MG63 (cell line): Measurements from ENCODE around the gene AFG3L2. TPM values are rescaled to one million over a fixed set of nuclear protein-coding genes. Genes with fewer than 3 reads are reported as not detected.
"Not testable (repeated sequence)": the region's sequence is repeated elsewhere in the genome, so short reads cannot be mapped to it uniquely, and the experiment has no call there.

Experiments
- DNase-seq: peaks from one replicate; pipeline ENCODE4 v3.0.0-alpha.2; 2020
- H3K27me3 ChIP-seq: fragments of 250-450 bp; sonication (Bioruptor Pico); 2 replicates; pipeline ENCODE4 v1.5.1; 2020; ENCODE audit warnings: mild to moderate bottlenecking, moderate library complexity
- H3K36me3 ChIP-seq: fragments of 250-450 bp; sonication (Bioruptor Pico); 2 replicates; pipeline ENCODE4 v1.5.1; 2020; ENCODE audit warnings: mild to moderate bottlenecking, moderate library complexity
- H3K4me3 ChIP-seq: fragments of 250-450 bp; sonication (Bioruptor Pico); 2 replicates; pipeline ENCODE4 v1.5.1; 2020; ENCODE audit warnings: mild to moderate bottlenecking, moderate library complexity
- H3K9me3 ChIP-seq: fragments of 250-450 bp; sonication (Bioruptor Pico); 2 replicates; pipeline ENCODE4 v1.5.1; 2020; ENCODE audit warnings: mild to moderate bottlenecking, moderate library complexity
- total RNA-seq: library from RNA; depleted of rRNA; stranded (reverse); fragments of >200 nt; shearing (Covaris generic); gene quantifications from 2 replicates; pipeline ENCODE4 v1.2.3, GENCODE V29; 2014; ENCODE audit warnings: low replicate concordance

Gene AFG3L2
- total RNA-seq, 1 experiment from 2014 or later = 57.7 TPM

GRCh38 chr18:12403601-12404506 lies 26.8 kb upstream of the AFG3L2 start:
- no peaks in the 10 kb centered on the region for H3K36me3 ChIP-seq
- peak; percentile 55 for DNase-seq
- no peaks in the 10 kb centered on the region for H3K9me3 ChIP-seq
- no peaks in the 10 kb centered on the region for H3K27me3 ChIP-seq
- no peak overlapping the region for H3K4me3 ChIP-seq

- no peak overlapping the region for H3K4me3 ChIP-seq
- DNase-seq = no peak
- H3K9me3 ChIP-seq = no peaks in the 10 kb centered on the region
- H3K36me3 ChIP-seq = no peaks in the 10 kb centered on the region
- H3K27me3 ChIP-seq = no peaks in the 10 kb centered on the region
Observed at GRCh38 chr18:12401881-12402280, 24.9 kb upstream of the AFG3L2 start.

- DNase-seq = no peak
- Histone ChIP-seq H3K4me3 (no peak overlapping the region), H3K36me3 (no peaks in the 10 kb centered on the region), H3K9me3 (no peaks in the 10 kb centered on the region), H3K27me3 (no peaks in the 10 kb centered on the region)
Observed at GRCh38 chr18:12399231-12399630, 22.2 kb upstream of the AFG3L2 start.

GRCh38 chr18:12398625-12399024 lies 21.6 kb upstream of the AFG3L2 start:
- no peaks in the 10 kb centered on the region for H3K9me3 ChIP-seq
- H3K36me3 ChIP-seq = no peaks in the 10 kb centered on the region
- H3K4me3 ChIP-seq = no peak overlapping the region
- DNase-seq = no peak
- H3K27me3 ChIP-seq = no peaks in the 10 kb centered on the region

GRCh38 chr18:12397793-12398192 lies 20.8 kb upstream of the AFG3L2 start:
- Histone ChIP-seq H3K4me3 (no peak overlapping the region), H3K9me3 (no peaks in the 10 kb centered on the region), H3K27me3 (no peaks in the 10 kb centered on the region), H3K36me3 (no peaks in the 10 kb centered on the region)
- no peak for DNase-seq

GRCh38 chr18:12397254-12397653 lies 20.2 kb upstream of the AFG3L2 start:
- no peak for DNase-seq
- Histone ChIP-seq H3K36me3 (no peaks in the 10 kb centered on the region), H3K9me3 (no peaks in the 10 kb centered on the region), H3K27me3 (no peaks in the 10 kb centered on the region), H3K4me3 (no peak overlapping the region)

GRCh38 chr18:12394428-12394827 lies 17.4 kb upstream of the AFG3L2 start:
- Histone ChIP-seq H3K36me3 (no peaks in the 10 kb centered on the region), H3K4me3 (no peak overlapping the region), H3K27me3 (no peaks in the 10 kb centered on the region), H3K9me3 (no peaks in the 10 kb centered on the region)
- peak; percentile 5 for DNase-seq

- DNase-seq = no peak
- Histone ChIP-seq H3K4me3 (no peak overlapping the region), H3K27me3 (no peaks in the 10 kb centered on the region), H3K36me3 (no peaks in the 10 kb centered on the region), H3K9me3 (no peaks in the 10 kb centered on the region)
Observed at GRCh38 chr18:12393998-12394397, 17.0 kb upstream of the AFG3L2 start.

- H3K36me3 ChIP-seq = no peaks in the 10 kb centered on the region
Observed at GRCh38 chr18:12393510-12393909, 16.5 kb upstream of the AFG3L2 start.

GRCh38 chr18:12391487-12392165 lies 14.6 kb upstream of the AFG3L2 start:
- no peak overlapping the region for H3K4me3 ChIP-seq
- no peaks in the 10 kb centered on the region for H3K36me3 ChIP-seq
- peak; percentile 30 for DNase-seq
- H3K27me3 ChIP-seq = no peaks in the 10 kb centered on the region
- no peaks in the 10 kb centered on the region for H3K9me3 ChIP-seq

More at GRCh38 chr18:12393510-12393909, 16.5 kb upstream of the AFG3L2 start:
- Histone ChIP-seq H3K27me3 (no peaks in the 10 kb centered on the region), H3K9me3 (no peaks in the 10 kb centered on the region), H3K4me3 (no peak overlapping the region)
- DNase-seq = no peak

GRCh38 chr18:12388442-12388841 lies 11.4 kb upstream of the AFG3L2 start:
- H3K36me3 ChIP-seq = no peaks in the 10 kb centered on the region
- H3K27me3 ChIP-seq = no peaks in the 10 kb centered on the region
- no peak for DNase-seq
- H3K4me3 ChIP-seq = no peak overlapping the region
- no peaks in the 10 kb centered on the region for H3K9me3 ChIP-seq

- no peak overlapping the region for H3K4me3 ChIP-seq
- no peak for DNase-seq
- H3K36me3 ChIP-seq = no peaks in the 10 kb centered on the region
- H3K27me3 ChIP-seq = no peaks in the 10 kb centered on the region
- H3K9me3 ChIP-seq = peaks cover 3% of the 10 kb centered on the region
Observed at GRCh38 chr18:12384261-12384660, 7.2 kb upstream of the AFG3L2 start.

GRCh38 chr18:12383759-12384158 lies 6.7 kb upstream of the AFG3L2 start:
- H3K27me3 ChIP-seq, H3K4me3 ChIP-seq, H3K9me3 ChIP-seq, H3K36me3 ChIP-seq, DNase-seq: not testable (repeated sequence)

GRCh38 chr18:12382221-12382814 lies 5.3 kb upstream of the AFG3L2 start:
- not testable (repeated sequence) for H3K4me3 ChIP-seq, H3K27me3 ChIP-seq, DNase-seq, H3K36me3 ChIP-seq, H3K9me3 ChIP-seq

GRCh38 chr18:12378198-12378558 lies 1.2 kb upstream of the AFG3L2 start:
- H3K36me3 ChIP-seq = peaks cover 15% of the 10 kb centered on the region; the same call in 1 of the 2 replicates

GRCh38 chr18:12377556-12378197 lies 650 bp upstream of the AFG3L2 start:
- DNase-seq = no peak
- H3K4me3 ChIP-seq = peak overlapping the region; percentile 91
- H3K9me3 ChIP-seq = peaks cover 3% of the 10 kb centered on the region
- peaks cover 15% of the 10 kb centered on the region; the same call in 1 of the 2 replicates for H3K36me3 ChIP-seq
- no peaks in the 10 kb centered on the region for H3K27me3 ChIP-seq

More at GRCh38 chr18:12378198-12378558, 1.2 kb upstream of the AFG3L2 start:
- not testable (repeated sequence) for H3K9me3 ChIP-seq, DNase-seq, H3K27me3 ChIP-seq
- peak overlapping the region; percentile 91 for H3K4me3 ChIP-seq
